22Rv1 (cell line): ENCODE results near the gene SYMPK.

Experiments
- ZFX ChIP-seq: fragments of 450-650 bp; IDR thresholded peaks from 2 replicates; pipeline ENCODE4 v1.6.1; 2017; ENCODE audit warnings: antibody characterized with exemption, borderline replicate concordance
- TF ChIP-seq, protein P1 (sequence below): fragments of 450-650 bp; IDR thresholded peaks from 2 replicates; pipeline ENCODE4 v1.5.1; 2017; ENCODE audit warnings: mild to moderate bottlenecking

DNA sequence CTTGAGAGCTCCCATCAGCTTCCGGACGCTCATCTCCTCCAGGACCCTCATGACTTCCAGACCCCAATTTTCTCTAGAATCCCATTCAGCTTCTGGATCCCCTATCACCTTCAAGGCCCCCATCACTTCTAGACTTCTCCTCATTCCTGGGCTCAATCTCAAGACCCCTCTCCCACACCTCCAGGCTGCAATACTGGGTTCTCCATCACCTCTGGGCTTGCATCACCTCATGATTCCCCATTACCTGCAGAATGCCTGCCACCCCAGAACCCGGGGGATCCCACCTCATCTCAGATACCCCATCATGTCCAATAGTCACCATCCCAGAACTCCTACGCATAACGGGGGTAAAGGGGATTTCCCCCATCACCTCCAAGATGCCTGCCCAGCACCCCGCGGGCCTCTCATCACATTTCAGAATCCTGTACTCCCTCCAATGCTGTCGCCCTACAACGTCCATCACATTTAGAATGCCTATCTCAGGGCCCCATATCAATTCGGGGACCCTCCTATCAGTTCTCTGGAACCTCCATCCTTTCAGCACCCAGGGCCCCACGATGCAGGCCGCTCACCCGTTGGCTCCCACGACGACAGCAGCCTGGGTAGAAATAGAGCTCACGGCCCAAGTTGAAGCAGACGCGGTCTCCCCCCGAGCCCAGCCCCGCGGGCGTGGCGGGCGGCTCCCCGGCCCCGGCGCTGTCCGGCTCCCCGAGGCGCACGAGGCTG is 71.0 kb downstream of the SYMPK start:
- TF ChIP-seq, protein P1, sequence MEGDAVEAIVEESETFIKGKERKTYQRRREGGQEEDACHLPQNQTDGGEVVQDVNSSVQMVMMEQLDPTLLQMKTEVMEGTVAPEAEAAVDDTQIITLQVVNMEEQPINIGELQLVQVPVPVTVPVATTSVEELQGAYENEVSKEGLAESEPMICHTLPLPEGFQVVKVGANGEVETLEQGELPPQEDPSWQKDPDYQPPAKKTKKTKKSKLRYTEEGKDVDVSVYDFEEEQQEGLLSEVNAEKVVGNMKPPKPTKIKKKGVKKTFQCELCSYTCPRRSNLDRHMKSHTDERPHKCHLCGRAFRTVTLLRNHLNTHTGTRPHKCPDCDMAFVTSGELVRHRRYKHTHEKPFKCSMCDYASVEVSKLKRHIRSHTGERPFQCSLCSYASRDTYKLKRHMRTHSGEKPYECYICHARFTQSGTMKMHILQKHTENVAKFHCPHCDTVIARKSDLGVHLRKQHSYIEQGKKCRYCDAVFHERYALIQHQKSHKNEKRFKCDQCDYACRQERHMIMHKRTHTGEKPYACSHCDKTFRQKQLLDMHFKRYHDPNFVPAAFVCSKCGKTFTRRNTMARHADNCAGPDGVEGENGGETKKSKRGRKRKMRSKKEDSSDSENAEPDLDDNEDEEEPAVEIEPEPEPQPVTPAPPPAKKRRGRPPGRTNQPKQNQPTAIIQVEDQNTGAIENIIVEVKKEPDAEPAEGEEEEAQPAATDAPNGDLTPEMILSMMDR: no peak
- no peak for TF ChIP-seq ZFX
